ENCODE data around the gene HES2.
A peak's percentile ranks its signal among the peaks of the same experiment; 100 is the strongest.
"Not testable (repeated sequence)": the region's sequence is repeated elsewhere in the genome, so short reads cannot be mapped to it uniquely, and the experiment has no call there.

The HES2 gene, protein sequence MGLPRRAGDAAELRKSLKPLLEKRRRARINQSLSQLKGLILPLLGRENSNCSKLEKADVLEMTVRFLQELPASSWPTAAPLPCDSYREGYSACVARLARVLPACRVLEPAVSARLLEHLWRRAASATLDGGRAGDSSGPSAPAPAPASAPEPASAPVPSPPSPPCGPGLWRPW

DNA sequence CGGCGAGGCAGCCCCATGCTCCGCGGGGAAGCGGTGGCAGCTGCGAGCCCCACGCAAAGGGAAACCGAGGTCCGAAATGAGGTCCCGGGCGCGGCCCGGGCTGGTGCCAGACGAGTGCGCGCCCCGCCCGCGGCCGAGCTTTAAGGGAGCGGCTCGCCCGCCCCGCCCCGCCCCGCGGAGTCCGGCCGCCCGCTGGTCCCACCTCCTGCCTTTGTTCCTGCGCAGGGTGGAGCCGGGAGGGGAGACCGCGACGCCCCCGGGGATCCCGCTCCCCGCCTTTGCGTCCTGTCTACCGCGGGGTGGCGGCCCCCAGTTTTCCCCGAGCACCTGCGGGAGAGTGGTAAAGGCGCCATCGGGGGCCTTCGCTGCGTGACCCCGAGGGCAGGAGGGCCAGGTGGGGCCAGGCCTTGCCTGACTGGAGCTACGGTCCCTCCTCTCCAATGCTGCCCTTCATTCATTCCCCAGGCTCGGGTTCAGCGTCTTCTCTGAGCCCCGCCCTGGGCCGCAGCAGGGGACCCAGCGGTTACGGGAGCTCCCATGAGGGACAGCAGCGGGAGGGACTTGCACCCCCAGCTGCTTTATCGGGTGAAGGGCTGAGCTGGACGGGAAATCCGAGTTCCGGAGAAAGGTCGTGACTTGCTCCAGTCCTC, at the start of gene HES2:
Gene HES2, minus strand, starts transcription at position 116 of the 650 bp plus-strand sequence. Its CDS starts 99 bp downstream, at position 17.
- no peak for DNase-seq

DNA sequence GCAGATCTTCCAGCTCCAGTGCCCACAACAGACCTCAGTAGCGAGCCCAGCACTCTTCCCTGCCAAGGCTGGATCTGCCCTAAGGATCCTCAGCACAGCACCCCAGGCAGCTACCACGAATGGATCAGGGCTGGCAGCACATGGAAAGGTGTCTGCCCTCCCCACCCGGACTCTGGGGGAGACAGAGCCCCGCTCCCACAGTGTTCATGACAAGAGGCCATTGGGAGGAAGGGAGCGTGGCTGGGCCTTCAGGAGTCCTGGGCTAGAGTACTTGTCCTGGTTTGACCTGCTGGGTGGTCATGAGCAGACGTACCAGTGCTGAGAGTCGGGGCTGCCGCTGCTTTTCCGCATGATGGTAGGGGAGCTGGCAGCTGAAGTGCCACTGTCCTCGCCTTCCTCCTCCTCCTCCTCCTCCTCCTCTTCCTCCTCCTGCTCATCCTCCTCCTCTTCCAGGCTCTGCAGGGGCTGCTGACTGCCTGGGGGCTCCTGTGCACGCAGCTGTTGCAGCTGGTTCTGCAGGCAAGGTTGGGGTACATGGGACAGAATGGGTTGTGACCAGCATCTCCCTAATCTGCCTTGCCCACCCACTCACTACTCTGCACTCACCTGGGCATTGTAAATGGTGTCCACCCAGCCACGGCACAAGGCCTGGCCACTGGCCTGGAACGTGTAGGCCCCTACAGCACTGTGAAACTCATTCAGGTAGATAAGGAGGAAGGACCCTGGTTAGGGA, 49.2 kb upstream of the HES2 start:
- no peak for DNase-seq

- no peak for DNase-seq
Measured at GRCh38 chr1:6467744-6468688, 48.3 kb upstream of the HES2 start.

- no peak for DNase-seq
Measured at GRCh38 chr1:6467224-6467623, 47.5 kb upstream of the HES2 start.

GRCh38 chr1:6466751-6467150, 47.0 kb upstream of the HES2 start:
- no peak for DNase-seq

- DNase-seq = peak; percentile 60
Measured at GRCh38 chr1:6466023-6466422, 46.3 kb upstream of the HES2 start, which contains the start of gene TNFRSF25. TNFRSF25 (minus strand) TSS chr1:6466173; CDS start chr1:6466107, 66 bp downstream.

DNA sequence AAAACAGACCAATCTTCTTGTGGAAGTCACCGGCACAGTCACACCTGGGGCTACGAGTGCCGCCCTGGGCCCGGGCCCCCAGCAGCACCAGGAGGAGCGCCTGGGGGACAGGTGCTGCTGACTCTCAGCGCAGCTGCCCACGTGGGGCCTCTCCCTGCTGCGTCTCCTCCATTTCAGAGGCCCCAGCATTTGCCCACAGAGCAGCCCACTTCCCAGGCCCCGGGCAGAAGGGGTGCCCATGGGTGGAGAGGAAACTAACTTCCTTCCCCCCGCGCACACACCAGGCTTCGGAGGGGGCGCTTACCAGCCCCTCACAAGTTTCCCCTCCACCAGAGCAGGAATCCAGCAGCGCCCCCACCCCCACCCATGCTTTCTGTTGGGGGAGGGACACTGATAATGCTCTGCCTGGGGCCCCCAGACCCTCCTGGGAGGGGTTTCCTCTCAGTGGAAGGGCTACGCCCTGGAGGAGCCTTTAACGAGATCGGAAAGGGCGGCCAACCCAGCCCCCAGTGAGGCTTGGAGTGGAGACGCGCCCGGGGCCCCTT, 45.8 kb upstream of the HES2 start:
- peak; percentile 43 for DNase-seq

DNA sequence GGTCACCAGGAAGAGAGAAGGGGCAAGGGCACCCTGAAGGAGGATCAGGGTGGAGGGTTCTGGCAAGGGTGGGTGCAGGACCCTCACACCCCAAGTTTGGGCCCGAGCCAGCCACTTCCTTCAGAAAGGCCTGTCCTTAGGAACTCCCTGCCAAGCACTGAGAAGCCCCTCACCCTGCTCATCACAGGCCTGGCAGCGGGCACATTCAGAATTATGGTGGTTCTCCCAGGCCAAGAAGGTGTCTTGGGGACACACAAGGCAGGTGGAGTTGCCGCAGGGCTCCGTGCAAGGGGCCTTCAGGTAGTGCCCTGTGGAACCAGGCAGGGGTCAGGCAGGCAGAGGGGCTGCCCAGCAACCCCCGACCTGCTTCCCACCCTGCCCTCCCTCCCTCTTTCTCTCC, 45.2 kb upstream of the HES2 start:
- no peak for DNase-seq

- peak; percentile 55 for DNase-seq
Measured at GRCh38 chr1:6464514-6464836, 44.8 kb upstream of the HES2 start.

- no peak for DNase-seq
Measured at GRCh38 chr1:6463120-6463412, 43.3 kb upstream of the HES2 start.

GRCh38 chr1:6462412-6463119, 42.8 kb upstream of the HES2 start:
- DNase-seq = no peak

DNA sequence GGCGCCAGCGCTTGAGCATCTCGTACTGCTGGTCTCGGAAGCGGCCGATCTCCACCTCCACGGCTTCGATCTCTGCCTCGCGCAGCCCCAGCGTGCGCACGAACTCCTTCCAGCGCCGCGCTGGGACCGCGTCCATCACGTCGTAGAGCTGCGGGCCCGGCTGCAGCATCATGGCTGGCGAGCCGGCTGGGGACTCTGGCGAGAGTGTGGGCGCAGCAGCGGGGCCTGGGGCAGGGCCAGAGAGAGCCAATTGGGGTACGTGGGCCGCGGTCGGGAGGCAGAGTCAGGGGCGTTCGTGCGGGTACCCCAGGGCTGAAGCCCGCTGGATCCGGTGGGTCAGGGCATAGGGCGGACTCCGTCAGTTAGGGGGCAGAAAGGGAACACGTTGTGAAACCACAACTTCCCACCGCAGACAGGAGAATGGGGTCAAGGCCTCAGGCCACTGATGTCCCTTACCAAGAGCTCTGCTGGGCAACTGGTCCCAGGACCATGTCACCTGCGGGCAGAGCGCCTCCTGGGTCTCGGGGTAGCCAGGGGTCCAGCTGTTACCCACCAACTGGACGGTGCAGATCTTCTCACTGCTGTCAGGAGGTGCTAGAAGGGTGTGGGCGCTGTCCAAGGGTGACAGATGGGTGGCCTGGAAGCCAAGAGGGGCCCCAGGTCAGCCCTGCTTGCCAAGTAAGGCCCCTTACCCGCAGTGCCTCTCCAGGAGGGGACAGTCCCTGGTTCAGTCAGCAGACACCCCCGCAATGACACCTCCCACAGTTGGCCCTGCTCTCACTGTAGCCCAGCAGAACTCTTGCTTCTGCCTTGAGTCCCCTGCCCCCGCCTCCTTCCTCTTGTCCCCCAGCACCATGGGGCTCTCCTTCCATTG, 42.1 kb upstream of the HES2 start:
- no peak for DNase-seq

- no peak for DNase-seq
Measured at GRCh38 chr1:6461051-6461530, 41.4 kb upstream of the HES2 start.

GRCh38 chr1:6460301-6461050, 40.8 kb upstream of the HES2 start:
- peak; percentile 96 for DNase-seq

DNA sequence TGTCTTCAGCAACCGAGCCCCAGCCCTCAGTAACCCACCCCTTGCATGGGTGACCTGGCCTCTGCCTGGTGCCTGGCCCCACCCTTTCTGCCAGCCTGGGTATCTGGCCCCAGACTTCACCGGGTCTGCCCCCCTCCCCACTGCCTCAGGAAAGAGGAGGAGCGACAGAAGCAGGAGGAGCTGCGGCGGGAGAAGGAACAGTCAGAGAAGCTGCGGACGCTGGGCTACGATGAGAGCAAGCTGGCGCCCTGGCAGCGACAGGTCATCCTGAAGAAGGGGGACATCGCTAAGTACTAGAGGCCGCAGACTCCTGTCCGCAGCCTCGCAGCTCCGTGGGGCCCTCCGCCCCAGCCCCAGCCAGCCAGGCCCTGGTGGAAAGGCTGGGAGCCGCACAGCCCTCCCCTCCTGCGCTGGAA, 40.1 kb upstream of the HES2 start:
- peak; percentile 83 for DNase-seq

DNA sequence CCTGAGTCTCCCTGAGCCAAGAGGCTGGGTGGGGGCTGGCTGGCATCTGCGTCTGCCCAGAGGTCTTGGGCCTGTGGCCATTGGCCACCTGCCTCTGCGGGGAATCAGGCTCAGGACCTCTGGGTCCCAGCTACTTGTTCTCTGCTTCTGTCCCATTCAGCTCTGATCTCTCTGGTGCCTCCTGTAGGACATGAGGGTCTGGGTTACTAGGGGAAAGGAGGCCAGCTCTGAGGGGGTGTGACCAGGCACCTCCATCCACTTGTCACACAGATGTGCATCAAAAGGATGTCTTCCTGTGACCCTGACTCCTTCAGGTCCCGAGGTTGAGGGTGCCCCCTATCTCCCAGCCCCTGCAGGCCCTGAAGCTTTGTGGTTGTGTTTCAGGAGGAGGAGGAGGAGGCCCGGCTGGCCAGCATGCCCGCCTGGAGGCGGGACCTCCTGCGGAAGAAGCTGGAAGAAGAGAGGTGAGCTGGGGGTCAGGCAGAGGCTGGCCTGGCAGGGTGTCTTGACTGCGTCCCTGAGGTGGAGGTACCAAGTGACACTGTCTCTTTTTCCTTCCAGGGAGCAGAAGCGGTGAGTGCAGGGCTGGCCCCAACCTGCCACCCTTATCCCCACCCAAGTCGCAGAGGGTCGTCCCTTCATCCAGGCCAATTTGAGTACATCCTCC, 37.2 kb upstream of the HES2 start:
- DNase-seq = no peak

GRCh38 chr1:6455752-6456520, 36.2 kb upstream of the HES2 start:
- not testable (repeated sequence) for DNase-seq

DNA sequence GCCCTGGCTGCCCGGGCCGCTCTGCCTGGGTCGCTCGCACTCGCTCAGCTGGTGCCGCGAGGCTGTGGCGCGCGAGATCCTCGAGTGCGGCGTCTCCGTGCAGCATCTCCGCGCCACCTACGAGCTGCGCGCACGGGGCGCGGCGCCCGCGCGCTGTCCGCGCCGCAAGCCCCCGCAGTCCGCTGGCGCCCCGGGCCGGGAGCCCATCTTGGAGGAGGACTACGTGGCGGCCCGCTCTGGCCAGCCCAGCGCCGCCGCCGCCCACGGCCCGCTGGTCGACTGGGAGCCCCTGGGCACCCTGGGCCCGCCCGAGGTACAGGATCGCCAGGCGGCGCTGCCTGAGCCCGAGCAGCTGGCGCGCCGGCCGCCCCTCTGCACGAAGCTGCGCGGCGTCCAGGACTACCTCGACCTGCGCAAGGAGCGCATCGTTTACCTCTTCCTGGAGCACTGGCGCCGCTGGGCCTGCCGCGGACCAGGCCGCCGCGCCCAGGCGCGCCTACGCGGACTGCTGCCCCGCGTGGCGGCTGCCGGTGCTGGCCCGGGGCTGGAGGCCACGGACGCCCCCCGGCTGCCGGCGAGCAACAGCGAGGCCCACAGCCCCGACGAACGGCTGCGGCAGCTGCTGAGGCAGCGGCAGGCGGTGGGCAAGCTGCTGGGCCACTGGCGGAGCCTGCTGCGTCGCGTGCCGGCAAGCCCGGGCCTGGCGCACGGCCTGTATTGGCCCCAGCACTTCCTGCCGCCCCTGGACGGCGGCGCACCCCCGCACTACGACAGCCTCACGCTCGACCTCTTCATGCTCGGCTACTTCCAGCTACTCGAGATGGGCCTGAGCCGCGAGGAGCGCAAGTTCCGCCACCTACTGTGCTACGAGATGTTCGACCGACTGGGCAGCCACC, 35.4 kb upstream of the HES2 start:
- DNase-seq = peak; percentile 43
